Measurements from ENCODE around the gene SLC18A2. TPM values are rescaled to one million over a fixed set of nuclear protein-coding genes. Genes with fewer than 3 reads are reported as not detected.
"Not testable (repeated sequence)": the region's sequence is repeated elsewhere in the genome, so short reads cannot be mapped to it uniquely, and the experiment has no call there.

Gene SLC18A2
- polyA plus RNA-seq (2013, experiment 1 of 2; ENCODE audit: insufficient read length) = 0.05 TPM
- polyA plus RNA-seq (2013, experiment 2 of 2; ENCODE audit: insufficient read length) = 0.06 TPM

DNA sequence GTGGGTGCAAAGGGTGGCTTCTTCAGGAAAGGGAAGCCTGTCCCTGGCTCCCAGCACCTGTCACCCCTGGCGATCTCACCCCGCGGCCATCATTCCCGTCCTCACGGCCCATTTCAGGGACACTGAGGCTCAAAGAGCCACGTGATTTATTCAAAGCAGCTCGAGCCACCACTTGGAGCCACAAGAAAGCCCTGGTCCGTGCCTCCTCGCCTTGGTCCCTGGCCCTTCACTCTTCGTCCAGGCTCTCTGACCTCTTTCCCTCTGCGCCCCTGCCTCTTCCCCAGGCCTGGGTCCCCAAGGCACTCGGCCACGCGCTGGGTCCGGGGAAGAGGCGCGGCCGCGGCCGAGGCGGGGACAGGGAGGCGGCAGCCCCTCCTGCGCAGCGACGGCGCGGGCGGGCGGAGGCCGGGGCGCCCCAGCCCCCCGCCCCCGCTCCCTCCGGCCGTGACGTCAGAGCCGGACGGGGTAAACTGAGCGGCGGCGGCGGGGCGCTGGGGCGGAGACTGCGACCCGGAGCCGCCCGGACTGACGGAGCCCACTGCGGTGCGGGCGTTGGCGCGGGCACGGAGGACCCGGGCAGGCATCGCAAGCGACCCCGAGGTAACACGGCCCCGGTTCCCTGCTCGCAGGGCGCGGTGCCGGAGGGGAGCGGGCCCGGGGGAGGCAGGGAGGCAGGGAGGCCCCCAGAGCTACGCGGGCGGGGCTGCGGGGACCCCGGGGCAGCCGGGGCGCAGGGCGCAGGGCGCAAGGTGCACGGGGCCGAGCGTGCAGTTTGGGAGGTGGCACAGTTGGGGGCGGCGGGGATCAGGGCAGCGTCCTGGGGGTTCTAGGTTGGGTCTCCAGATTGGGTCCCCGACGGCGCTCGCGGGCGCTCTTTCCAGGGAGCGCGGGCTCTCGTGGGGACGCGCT lies at the start of gene SLC18A2:
Gene SLC18A2, plus strand, starts transcription at position 494 of the 909 bp plus-strand sequence. CDS start 580 bp downstream, outside the sequence.
- no peak for DNase-seq

DNA sequence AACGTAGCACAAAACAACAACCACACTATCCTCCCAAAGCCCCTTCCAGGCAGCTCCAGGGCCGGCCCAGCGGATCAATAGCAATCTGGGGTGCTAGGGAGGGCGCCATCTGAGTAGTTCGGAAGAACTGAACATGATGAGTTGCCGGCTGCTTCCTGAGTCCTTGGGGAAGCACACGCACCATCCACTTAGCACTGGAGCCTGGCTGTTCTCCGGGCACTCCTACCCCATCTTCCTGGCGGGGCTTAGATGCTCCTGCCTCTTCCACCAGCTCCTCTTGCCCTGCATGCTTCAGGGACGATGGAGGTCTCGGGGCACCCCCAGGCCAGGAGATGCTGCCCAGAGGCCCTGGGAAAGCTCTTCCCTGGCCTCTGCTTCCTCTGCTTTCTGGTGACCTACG lies 43.7 kb upstream of the SLC18A2 start, which contains the start of gene KCNK18:
Gene KCNK18, plus strand, starts transcription at position 301 of the 400 bp plus-strand sequence. Its CDS starts 0 bp downstream, at position 301.
- DNase-seq = no peak

DNA sequence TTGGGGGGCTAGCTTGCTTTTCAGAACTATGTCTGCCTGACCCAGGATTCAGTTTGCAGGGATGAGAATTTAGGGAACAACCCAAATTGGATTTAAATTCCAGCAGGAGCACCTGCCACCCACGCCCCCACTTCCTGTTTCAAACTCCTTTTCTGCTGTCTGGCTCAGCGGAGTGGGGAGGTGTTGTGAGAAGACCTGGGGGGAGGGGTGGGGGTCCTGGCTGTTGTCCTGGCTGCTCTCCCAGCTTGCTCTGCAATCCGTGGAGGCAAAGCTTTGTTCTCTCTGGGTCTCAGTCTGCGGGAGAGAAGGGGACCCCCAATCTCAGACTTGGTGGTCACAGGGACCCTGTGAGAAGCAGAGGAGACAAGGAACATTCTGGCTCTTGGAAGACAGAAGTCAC lies 42.8 kb upstream of the SLC18A2 start:
- no peak for DNase-seq

DNA sequence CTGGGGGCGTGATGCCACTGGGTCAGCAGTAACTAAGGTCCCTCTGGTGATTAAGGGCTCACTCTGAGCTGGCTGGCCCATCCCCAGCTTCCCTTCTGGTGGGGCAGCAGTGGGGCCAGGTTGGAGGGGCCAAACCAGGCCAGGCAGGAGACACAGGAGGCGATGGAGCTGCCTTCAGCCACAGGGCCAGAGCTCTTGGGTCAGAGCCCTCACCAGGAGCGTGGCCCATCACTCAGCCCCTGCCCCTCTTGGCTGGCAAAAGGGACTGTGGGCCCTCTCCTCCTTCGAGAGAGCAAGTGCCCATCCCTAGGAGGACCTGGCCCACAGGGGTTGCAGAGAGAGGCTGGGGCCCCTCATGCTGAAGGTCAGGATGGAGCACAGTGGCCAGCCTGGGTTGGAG lies 39.1 kb upstream of the SLC18A2 start:
- DNase-seq = no peak

DNA sequence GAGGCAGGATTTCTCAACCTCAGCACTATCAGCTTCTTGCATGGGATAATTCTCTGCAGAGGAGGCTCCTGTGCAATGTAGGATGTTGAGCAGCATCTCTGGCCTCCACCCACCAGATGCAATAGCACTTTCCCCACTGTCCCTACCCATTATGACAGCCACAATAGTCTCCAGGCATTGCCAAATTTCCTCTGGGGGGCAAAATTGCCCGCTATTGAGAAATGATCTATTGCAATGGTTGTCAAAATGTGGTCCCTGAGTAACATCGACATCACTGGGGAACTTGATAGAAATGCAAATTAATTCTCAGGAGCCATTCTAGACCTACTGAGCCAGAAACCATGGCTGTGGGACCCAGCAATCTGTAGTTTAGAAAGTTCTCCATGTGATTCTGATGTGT lies 36.6 kb upstream of the SLC18A2 start:
- no peak for DNase-seq

DNA sequence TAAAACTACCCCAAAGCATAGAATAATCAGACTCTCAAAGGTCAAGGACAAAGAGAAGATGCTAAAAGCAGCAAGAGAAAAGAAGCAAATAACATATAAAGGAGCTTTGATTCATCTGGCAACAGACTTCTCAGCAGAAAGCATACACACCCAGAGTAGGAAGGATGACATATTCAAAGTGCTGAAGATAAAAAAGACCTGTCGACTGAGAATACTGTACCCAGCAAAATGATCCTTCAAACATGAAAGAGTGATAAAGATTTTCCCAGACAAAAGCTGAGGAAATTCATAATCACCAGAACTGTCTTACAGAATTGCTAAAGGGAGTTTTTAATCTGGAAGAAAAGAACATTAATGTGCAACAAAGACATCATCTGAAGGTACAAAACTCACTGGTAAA lies 28.7 kb upstream of the SLC18A2 start:
- no peak for DNase-seq

DNA sequence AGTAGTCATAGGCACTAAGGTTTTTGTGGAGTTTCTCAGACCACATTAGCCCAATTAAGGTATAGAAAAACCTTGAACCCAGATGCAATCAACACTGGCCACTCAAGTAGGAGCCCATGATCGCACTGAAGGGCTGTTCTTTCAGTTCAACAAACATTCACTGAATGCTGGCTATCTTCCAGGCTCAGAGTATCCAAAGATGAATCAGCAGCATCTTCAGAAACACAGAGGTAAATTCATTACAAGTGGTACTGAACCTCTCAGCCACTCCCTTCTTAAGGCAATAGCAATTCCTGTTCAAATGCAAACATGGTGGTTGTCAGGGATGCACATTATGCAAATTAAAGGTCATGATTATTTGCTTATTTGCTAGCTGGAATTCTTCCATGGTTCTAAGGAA lies 26.5 kb upstream of the SLC18A2 start:
- no peak for DNase-seq

DNA sequence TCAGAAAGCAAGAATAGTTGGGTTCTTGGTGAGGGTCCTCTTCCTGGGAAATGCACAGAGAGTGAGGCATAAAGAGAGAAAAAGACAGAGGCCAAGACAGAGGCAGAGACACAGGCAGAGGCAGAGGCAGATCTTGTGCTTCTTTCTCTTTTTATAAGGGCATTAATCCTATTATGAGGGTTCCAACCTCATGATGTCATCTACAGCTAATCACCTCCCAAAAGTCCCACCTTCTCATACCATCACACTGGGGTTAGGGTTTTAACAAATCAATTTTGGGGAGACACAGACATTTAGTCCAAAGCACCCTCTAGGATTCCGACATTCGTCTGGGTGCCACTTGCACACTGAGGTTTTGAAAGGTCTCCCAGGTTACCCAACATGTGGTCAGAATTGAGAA lies 25.8 kb upstream of the SLC18A2 start:
- no peak for DNase-seq

DNA sequence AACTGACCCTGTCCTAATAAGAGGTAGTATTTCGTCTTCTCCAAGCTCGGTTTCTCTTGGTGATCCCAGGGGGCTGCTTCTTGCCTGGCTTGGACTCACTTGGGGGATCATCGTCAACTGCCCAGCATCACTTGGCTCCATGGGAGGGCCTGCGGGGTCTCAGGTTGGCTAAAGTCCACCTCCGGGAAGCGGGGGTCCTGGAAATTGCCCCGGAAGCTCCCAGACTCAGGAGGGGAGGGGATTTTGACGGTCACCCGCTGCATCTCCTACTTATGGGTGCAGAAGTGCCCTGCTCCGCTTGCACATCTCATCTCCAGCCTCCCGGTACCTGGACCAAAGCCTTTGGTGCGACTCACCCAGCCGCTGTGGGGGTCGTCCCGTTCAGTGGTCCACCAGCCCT lies 24.9 kb upstream of the SLC18A2 start:
- DNase-seq = no peak

DNA sequence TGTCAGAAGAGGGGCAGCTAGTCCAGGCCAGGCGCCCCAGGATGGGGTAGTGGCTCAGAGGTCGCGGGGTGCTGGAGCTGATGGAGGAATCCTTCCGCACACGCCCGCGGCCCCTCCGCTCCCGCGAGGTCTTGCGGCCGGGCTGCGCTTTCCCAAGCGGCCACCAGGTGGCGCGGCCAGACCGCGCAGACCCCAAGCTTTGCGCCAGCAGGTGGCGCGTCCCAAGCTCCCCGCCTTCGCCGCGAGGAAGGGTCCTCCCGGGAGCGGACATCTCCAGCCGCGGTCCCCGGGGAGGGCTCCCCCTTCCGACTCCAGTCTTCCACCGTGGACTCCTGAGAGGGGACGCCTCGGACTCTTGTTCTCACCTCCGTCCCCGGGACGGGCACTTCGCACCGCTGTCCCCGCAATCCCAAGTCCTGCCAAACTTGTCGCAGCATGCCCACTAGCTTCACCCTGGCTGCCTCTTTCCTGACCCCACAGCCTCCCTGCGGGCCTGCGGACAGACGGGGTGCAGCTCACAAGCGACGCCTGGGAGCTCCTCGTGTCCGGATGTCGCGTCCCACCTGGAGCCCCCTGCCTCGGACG lies 24.2 kb upstream of the SLC18A2 start:
- peak; percentile 64 for DNase-seq

DNA sequence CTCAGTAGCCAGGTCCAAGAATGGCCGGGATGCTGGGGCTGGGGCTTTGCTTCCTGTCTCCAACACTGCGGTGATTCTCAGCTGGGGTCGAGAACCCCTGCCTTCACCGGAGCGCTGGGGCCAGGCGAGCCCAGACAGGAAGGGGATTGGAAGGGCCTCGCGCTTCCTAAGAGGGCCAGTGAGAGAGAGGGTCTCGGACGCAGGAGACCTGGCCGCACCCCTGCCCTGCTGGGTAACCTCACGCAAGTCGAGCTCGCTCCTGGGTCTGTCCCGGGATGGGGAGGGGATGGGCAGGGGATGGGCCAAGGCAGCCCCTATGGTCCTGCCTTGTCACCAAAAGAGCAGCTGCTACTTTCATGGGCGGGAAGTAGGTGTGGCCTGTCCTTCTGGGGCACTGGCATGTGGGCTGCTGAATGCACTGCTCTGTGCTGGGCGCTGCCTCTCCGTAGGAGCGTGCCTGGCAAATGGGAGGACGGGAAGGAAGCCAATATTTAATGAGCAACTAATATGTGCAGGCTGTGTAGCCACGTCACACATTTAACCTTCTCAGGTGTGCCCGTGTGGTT lies 23.6 kb upstream of the SLC18A2 start:
- peak; percentile 11 for DNase-seq

DNA sequence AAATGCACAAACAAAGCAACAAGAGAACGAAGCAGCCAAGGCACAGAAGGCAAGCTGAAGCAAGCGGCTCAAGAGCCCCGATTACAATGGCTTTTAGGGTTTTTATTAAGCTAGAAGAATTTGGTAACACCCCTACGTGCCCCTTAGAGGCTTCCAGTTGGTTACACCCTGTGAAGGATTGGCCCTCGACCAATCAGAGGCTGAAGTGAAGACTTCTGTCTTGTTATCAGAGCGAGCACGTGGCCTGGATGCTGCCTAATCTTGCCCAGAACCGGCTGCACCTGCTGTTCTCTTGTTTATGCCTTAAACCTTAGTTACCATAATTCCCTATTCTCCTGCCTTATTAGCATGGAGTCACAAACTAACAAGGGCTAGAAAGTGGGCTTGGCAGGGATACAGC lies 22.3 kb upstream of the SLC18A2 start:
- no peak for DNase-seq

DNA sequence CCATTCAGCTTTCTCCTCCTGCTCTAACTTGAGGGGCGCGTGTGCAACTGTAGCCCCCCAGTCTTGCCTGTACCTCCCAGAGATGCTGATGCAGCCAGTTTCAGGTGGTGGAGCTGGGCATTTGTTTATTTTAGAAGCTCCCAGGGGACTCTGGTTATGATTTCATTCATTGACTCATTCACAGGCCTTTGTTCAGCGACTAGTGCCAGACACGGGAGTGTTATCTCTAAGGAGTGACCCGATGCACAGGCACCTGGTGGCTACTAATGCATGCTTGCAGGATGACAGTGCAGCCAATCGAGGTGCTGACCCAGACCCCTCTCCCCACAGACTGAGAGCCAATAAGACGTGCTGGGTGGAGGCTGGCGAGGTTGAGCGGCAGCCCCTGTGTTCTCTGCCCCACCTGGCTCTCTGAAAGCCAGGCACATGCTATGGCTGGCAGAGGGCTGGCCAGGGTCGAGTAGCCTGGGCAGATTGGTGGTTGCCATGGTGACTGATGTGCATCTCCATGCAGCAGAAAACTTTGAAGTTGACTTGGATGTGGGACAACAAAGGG lies 19.7 kb upstream of the SLC18A2 start:
- no peak for DNase-seq

DNA sequence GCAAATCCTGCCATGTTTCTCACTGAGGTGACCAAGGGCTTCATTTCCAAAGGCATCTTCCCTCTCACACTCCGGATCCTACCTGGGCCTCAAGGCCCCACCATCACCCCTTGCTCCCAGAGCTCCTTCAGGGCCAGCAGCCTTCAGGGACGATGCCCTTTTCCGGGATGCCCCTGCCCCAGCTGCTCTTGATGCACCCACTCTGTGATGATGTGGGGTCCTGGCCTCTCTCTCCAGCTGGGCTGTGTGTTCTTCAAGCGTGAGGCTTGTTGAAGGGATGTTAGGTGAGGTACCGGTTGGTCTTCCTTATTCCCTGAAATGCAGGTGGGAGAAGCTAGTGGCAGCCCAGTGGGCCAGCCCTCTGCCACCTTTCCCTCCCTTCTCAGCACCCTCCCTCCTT lies 18.4 kb upstream of the SLC18A2 start:
- no peak for DNase-seq

DNA sequence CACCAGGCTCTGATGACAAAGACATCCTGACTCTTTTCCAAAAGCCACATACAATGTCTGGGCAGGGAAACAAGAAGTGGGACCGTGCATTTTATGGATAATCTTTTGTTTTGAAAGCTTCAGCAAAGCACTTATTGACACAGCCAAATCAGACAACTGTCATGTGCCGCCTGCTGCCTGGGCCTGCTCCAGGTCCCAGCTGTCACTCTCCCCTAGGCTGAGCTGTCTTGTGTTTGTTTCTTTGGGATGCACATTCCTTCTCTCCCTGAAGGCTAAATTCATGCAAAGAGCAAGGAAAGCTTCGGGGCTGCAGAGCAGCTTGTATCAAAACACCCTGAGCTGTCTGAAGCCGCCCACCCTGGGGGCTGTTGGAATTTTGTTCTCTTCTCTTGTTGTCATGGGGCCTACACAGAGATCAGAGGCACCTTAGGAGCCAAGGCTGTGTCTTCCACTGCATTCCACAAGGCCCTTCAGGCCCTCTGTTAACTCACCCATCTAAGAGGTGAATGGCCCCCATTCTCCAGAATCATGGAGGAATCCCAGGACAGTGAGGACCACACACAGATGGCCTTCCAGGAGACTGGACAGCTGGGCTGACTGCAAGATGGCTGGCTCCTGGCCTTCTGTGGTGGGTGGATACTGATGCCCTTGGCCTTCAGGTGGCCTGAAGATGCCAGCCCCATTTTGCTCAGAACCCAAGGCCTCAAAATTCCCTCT lies 17.8 kb upstream of the SLC18A2 start:
- no peak for DNase-seq

DNA sequence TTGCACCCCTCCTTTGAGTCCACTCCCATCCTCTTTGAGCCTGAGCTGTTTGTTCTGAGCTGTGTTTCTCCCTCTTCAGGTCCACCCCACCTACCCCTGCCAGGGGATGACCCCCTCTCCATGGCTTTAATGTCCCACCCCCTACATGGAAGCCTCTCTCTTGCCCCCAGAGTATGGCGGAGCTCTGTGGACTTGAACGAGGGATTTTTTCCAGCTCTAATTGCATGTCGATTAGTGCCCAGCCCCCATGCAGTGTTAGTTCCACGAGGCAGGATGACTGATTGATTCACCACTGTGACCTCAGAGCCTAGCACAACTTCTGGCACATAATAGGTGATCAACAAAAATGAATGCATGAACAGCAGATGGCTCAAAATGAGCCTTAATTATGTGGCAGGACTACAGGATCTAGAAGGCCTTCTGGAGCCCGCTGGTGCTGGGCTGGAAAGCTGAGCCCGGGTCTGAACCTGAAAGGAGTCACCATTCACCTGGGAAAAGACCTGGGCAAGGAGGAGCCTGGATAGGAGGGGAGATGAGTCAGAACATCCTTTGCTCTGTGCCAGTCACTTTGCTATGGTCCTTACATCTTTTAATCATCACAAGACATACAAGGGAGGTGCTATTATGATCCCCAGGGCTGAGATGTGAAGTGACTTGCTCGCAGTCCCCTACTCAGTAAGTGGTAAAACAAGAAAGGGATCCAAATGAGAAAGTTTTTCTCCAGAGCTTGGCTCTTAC lies 17.1 kb upstream of the SLC18A2 start:
- no peak for DNase-seq

DNA sequence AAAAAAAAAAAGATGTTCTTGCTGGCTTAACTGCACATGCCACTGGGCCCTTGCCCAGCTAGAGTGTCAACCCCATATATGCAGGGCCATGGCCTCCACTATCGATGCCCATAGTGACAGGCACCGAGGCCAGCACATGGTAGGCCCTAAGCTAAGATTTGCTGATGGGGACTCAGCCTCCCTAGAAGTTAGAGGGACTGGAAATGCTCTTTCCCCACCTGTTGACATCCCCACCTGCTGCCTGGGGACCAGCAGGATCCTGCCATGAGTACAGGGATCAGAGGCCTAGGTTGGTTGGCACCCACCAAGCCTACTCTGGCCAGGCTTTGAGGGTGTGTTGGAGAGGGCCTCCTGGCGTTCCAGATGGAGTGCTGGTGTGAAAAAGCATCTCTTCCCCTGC lies 16.0 kb upstream of the SLC18A2 start:
- no peak for DNase-seq

DNA sequence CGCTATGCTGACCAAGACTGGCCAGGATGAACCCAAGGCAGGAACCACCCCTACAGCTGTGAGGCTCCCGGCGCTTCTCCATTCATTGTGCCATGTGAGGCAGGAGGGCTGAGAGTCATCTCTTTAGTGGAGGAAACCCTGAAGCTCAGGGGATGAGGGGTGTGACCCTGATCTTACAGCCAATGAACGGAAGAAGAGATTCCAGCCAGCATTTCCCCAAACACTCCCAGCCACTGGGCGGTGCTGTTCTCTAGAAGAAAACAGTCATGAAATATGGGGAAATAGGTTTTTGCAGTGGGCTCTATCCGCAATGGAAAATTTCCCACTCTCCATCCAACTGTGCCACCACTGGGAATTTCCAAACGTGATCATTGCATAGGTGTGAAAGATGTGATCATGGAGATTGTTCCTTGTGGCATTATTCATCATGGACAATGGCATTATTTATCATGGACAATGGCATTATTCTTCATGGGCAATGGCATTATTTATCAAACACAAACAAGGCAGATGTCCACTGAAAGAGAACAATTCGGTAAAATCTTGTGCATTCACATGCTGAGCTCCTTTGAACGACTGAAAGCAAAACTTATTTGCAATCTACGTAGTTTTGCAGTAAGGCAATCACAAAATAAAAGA lies 14.0 kb upstream of the SLC18A2 start:
- DNase-seq = peak; percentile 30

DNA sequence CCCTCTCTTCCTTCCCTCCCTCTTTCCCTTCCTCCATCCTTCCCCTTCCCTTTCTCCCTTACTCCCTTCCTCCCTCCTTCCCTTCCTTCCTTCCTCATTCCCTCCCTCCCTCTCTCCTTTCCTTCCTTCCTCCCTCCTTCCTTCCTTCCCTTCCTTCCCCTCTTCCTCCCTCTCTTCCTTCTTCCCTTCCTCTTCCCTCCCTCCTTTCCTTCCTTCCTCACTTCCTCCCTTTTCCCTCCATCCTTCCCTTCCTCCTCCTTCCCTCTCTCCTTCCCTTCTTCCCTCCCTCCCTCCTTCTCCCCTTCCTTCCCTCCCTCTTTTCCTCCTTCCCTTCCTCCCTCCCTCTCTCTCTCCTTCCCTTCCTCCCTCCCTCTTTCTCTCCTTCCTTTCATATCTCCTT lies 12.7 kb upstream of the SLC18A2 start:
- DNase-seq = no peak

DNA sequence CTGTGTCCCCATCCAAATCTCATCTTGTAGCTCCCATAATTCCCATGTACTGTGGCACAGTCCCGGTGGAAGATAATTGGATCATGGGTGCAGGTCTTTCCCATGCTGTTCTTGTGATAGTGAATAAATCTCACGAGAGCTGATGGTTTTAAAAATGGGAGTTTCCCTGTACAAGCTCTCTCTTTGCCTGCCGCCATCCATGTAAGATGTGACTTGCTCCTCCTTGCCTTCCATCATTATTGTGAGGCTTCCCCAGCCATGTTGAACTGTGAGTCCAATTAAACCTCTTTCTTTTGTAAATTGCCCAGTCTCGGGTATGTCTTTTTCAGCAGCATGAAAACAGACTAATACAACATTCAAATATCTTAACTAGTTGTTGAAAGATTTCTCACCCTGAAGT lies 10.8 kb upstream of the SLC18A2 start:
- not testable (repeated sequence) for DNase-seq

DNA sequence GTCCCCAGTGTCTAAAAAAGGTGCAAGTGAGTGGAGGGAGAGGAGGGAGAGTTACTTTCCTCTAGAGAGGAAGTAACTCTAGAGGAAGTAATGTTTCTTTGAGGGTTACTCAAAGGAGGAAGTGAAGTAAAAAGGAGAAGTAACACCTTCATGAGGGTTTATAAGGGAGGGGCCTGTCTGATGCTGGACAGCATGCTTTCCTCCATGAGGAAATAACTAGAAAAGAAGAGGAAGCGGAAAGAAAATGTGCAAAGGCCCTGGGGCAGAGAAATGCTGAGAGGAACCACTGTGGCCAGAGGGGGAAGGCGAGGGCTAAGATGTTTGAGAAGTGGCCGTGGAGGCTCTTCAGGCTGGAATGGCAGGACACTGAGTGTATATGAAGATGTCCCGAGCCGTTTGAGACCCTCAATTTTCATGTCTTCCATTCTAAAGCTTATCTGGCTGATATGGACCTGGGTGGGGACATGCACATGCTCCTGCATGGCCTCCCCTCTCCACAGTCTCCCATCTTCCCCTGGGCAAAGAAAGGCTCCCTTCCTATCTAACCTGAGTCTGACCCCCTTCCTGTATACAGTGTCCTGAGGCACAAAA lies 3.4 kb upstream of the SLC18A2 start:
- DNase-seq = no peak
